ENCODE measurements around the gene NSG1.

- TF ChIP-seq CTCF (IDR thresholded peaks at IDR 0.05) (no peak), SIN3A (IDR thresholded peaks at IDR 0.05; ENCODE audit: borderline replicate concordance, insufficient read depth, low read depth, low read length) (no peak), POLR2AphosphoS5 (IDR thresholded peaks at IDR 0.05; ENCODE audit: low read depth, low read length) (no peak), REST (IDR thresholded peaks at IDR 0.05; ENCODE audit: insufficient read depth in 1 of 2, low read depth in 2 of 2, low read length in 1 of 2) (no peak)
Observed at GRCh38 chr4:4432341-4433125, 45.6 kb downstream of the NSG1 start.
